Measurements from ENCODE around the gene FNDC11.

The FNDC11 gene

GRCh38 chr20:63540417-63541186 is 13.4 kb upstream of the FNDC11 start:
- DNase-seq (ENCODE audit: low spot score): no peak

DNA sequence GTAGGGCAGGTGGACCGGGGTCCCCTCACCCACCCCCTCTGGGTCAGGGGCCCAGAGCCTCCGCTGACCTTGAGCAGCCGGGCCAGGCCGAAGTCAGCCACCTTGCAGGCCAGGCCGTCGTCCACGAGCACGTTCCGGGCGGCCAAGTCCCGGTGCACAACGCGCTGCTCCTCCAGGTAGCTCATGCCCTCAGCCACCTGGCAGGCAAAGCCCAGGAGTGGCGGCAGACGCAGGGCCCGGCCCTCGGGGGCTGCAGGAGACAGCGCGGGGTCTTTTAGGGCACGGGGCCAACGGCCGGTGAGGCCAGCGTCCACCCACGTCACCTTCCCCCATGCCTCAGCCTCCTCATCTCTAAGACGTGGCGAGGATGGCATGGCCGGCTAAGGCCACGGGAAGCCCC is 12.6 kb upstream of the FNDC11 start:
- DNase-seq (ENCODE audit: low spot score): no peak

- DNase-seq (ENCODE audit: low spot score): peak; percentile 36
Measured at GRCh38 chr20:63542031-63542559, 11.9 kb upstream of the FNDC11 start.

GRCh38 chr20:63542696-63543095 is 11.3 kb upstream of the FNDC11 start:
- DNase-seq (ENCODE audit: low spot score): peak; percentile 76

- DNase-seq (ENCODE audit: low spot score): no peak
Measured at GRCh38 chr20:63543131-63543530, 10.8 kb upstream of the FNDC11 start.

- DNase-seq (ENCODE audit: low spot score): no peak
Measured at GRCh38 chr20:63543733-63544132, 10.2 kb upstream of the FNDC11 start.

- DNase-seq (ENCODE audit: low spot score): no peak
Measured at GRCh38 chr20:63544241-63544957, 9.6 kb upstream of the FNDC11 start.

GRCh38 chr20:63544958-63545516 is 8.9 kb upstream of the FNDC11 start:
- no peak for DNase-seq (ENCODE audit: low spot score)

- peak; percentile 47 for DNase-seq (ENCODE audit: low spot score)
Measured at GRCh38 chr20:63545814-63546213, 8.1 kb upstream of the FNDC11 start.

DNA sequence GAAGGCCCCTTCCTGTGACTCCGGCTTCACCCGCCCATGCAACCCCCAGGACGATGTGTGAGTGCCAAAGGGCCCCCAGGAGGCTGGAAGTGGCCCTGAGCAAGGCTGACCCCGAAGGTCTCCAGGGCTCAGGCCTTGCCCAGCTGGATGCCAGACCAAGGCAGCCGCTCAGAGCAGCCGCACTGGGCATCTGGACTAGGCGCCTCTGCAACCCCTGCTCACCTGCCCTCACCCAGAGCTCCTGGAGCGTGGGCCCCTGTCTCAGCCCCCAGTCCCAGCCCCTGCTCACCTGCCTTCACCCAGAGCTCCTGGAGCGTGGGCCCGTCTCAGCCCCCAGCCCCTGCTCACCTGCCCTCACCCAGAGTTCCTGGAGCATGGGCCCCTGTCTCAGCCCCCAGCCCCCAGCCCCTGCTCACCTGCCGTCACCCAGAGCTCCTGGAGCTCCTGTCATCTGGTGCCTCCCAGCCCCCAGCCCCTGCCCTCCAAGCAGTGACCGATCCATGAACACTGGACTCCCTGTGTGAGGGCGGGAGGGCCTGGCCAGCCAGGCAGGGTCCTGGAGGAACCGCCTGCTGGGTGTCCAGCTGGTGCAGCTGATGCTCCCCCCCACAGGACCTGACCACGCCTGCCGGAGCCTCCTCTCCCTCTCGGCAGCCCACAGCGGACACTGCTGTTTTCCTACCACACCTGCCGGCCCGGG is 7.6 kb upstream of the FNDC11 start:
- no peak for DNase-seq (ENCODE audit: low spot score)

DNA sequence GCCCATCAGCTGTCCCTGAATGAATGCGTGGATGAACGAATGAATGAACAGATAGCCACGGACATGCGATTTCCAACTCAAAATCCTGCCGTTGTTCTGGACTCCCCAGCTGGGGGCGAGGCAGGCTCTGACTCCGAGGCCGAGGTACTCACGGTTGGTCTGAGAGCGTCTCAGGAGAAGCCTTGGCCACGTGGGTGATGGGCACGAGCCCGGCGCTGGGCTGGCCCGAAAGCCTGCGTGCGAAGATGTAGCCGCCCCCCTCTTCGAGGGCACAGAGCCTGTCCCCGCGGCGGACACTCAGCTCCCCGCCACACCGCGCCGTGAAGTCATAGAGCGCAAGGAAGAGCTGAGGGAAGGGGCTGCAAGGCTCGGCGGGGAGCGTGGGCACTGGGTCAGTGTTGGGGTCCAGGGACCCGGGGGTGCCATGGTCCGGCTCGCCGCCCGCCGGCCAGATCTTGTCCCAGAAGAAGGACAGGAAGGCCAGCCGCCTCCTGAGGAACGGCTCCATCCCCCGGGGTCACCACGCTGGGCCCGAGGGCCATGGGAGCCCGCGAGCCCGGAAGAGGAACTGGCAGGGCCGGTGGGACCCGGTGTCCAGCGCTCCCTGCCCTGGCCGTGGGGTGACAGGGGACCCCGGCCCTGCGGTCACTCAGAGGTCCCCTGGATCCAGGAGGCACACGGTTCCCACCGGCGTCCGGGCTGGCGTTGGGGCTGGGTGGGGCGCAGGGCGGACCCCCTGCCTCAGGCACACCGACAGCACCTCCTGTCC is 6.8 kb upstream of the FNDC11 start:
- DNase-seq (ENCODE audit: low spot score): no peak

GRCh38 chr20:63547725-63548480 is 6.1 kb upstream of the FNDC11 start, which contains the start of gene SRMS:
Gene SRMS (minus strand): TSS chr20:63547749. CDS start chr20:63547463, 286 bp downstream.
- DNase-seq (ENCODE audit: low spot score): no peak

GRCh38 chr20:63548542-63548941 is 5.4 kb upstream of the FNDC11 start:
- no peak for DNase-seq (ENCODE audit: low spot score)

DNA sequence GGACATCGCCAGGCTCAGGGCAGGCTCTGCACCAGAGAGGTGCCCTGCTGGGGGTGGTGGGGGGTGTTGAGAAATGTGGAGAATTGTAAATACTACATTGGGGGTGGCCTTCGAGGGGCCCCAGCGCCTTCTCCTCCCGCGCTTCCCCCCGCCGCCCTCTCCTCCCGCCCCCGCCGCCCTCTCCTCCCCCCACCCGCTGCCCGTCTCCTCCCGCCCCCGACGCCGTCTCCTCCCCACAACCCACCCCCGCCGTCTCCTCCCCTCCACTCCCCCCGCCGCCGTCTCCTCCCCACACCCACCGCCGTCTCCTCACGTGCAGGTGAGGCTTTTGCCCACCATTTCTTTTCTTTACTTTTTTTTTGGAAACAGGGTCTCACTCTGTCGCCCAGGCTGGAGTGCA is 4.9 kb upstream of the FNDC11 start:
- DNase-seq (ENCODE audit: low spot score): no peak

GRCh38 chr20:63549679-63550282 is 4.2 kb upstream of the FNDC11 start:
- DNase-seq (ENCODE audit: low spot score): no peak

- DNase-seq (ENCODE audit: low spot score): no peak
Measured at GRCh38 chr20:63551068-63551467, 2.9 kb upstream of the FNDC11 start.

DNA sequence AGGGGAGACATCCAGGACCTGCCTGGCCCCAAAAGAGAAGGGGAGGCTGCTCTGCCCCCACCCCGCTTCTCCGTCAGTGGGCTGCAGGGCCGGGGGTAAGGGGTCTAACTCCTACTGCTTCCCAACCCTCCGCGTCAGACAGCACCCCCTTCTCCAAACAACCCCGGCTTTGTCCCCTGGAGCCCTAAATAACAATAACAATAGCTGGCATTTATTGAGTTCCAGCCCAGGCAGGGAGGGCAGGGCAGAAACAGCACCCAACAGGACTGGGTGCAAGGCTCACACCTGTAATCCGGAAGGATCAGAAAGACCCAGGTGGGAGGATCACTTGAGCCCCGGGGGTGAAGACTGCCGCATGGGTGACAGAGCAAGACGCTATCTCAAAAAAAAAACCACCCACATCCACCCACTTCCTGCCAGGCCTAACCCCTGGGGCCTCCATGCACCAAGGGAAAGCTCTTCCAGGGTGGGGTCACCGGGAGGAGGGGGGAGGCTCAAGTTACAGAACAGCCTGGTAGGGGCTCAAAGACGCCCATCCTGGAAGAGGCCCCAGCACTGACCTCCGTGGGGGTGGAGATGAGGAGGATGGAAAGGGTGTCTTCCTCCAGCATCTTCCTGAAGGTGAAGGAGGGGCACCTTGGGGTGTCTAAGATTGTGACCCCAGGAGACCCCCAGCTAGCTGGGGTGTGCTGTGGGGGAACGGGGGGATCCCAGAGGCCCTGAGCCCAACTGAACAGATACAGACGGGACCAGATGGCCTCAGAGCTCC is 1.3 kb upstream of the FNDC11 start:
- DNase-seq (ENCODE audit: low spot score): peak; percentile 57

- DNase-seq (ENCODE audit: low spot score): peak; percentile 89
Measured at GRCh38 chr20:63553251-63553932, 567 bp upstream of the FNDC11 start.

Measured in germinal center (tissue), 1 donor.